ENCODE data around the gene MYOD1. TPM values are rescaled to one million over a fixed set of nuclear protein-coding genes. Genes with fewer than 3 reads are reported as not detected.

MYOD1 gene
- total and polyA plus RNA-seq, 2 of the 13 experiments (the other 11 are each of a cell fraction or from before 2014, with no cell fraction given): not detected

DNA sequence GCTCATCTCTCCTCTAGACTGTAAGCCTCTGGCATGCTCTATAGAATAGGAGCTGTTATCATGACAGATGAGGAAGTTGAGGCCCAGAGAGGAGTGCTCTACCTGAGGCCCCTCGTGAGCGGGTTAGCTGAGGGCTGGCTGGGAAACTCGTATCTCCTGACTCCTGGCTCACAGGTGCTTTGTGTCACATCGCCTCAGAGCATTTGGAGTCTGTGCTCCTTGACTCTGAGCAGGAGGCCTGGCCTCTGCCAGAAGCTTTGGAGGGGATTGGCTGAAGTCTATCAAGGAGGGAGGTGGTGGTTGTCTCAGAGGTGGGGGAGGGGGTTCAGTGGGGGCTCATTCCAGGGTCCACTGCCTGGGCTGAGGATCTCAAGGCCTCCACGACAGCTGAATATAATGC lies 22.6 kb downstream of the MYOD1 start (continued):
- TF ChIP-seq, protein P1, sequence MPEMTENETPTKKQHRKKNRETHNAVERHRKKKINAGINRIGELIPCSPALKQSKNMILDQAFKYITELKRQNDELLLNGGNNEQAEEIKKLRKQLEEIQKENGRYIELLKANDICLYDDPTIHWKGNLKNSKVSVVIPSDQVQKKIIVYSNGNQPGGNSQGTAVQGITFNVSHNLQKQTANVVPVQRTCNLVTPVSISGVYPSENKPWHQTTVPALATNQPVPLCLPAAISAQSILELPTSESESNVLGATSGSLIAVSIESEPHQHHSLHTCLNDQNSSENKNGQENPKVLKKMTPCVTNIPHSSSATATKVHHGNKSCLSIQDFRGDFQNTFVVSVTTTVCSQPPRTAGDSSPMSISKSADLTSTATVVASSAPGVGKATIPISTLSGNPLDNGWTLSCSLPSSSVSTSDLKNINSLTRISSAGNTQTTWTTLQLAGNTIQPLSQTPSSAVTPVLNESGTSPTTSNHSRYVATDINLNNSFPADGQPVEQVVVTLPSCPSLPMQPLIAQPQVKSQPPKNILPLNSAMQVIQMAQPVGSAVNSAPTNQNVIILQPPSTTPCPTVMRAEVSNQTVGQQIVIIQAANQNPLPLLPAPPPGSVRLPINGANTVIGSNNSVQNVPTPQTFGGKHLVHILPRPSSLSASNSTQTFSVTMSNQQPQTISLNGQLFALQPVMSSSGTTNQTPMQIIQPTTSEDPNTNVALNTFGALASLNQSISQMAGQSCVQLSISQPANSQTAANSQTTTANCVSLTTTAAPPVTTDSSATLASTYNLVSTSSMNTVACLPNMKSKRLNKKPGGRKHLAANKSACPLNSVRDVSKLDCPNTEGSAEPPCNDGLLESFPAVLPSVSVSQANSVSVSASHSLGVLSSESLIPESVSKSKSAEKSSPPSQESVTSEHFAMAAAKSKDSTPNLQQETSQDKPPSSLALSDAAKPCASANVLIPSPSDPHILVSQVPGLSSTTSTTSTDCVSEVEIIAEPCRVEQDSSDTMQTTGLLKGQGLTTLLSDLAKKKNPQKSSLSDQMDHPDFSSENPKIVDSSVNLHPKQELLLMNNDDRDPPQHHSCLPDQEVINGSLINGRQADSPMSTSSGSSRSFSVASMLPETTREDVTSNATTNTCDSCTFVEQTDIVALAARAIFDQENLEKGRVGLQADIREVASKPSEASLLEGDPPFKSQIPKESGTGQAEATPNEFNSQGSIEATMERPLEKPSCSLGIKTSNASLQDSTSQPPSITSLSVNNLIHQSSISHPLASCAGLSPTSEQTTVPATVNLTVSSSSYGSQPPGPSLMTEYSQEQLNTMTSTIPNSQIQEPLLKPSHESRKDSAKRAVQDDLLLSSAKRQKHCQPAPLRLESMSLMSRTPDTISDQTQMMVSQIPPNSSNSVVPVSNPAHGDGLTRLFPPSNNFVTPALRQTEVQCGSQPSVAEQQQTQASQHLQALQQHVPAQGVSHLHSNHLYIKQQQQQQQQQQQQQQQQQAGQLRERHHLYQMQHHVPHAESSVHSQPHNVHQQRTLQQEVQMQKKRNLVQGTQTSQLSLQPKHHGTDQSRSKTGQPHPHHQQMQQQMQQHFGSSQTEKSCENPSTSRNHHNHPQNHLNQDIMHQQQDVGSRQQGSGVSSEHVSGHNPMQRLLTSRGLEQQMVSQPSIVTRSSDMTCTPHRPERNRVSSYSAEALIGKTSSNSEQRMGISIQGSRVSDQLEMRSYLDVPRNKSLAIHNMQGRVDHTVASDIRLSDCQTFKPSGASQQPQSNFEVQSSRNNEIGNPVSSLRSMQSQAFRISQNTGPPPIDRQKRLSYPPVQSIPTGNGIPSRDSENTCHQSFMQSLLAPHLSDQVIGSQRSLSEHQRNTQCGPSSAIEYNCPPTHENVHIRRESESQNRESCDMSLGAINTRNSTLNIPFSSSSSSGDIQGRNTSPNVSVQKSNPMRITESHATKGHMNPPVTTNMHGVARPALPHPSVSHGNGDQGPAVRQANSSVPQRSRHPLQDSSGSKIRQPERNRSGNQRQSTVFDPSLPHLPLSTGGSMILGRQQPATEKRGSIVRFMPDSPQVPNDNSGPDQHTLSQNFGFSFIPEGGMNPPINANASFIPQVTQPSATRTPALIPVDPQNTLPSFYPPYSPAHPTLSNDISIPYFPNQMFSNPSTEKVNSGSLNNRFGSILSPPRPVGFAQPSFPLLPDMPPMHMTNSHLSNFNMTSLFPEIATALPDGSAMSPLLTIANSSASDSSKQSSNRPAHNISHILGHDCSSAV (CRISPR knock-in tag; IDR thresholded peaks at IDR 0.05; ENCODE audit: borderline replicate concordance): no peak
- TF ChIP-seq RBM22 (optimal IDR thresholded peaks at IDR 0.05; ENCODE audit: low read length): no peak
- TF ChIP-seq MBD4 (IDR thresholded peaks at IDR 0.05; ENCODE audit: borderline replicate concordance, low read length): no peak
- TF ChIP-seq ZNF773 (CRISPR knock-in tag; IDR thresholded peaks at IDR 0.05; ENCODE audit: borderline replicate concordance): no peak
- no peak for TF ChIP-seq NCOR1 (IDR thresholded peaks at IDR 0.05; ENCODE audit: borderline replicate concordance, low read length)
- TF ChIP-seq TGIF2 (CRISPR knock-in tag; IDR thresholded peaks at IDR 0.05): no peak
- TF ChIP-seq HOXD1 (CRISPR knock-in tag; IDR thresholded peaks at IDR 0.05): no peak
- TF ChIP-seq GATAD2A (CRISPR knock-in tag; IDR thresholded peaks at IDR 0.05): no peak
- no peak for TF ChIP-seq ZNF20 (CRISPR knock-in tag; IDR thresholded peaks at IDR 0.05)
- no peak for TF ChIP-seq WIZ (CRISPR knock-in tag; IDR thresholded peaks at IDR 0.05)
